Panc1 (cell line): ENCODE data around the gene NSMCE1. TPM values are rescaled to one million over a fixed set of nuclear protein-coding genes. Genes with fewer than 3 reads are reported as not detected.

Source experiments
- ATAC-seq: fragments of 200-7000 bp; cut with Tn5 transposase; 2 replicates; pipeline ENCODE4 v1.9.1; 2020; ENCODE audit warnings: mild to moderate bottlenecking, moderate library complexity
- BruUV-seq: library from RNA; stranded (reverse); fragments of 400-500 nt; replicated peaks from 2 replicates; lab custom pipeline; 2021; lab: Mats Ljungman, UMichigan
- CTCF ChIA-PET: fragments of 300-600 bp; sonication (Branson Sonifier 250); formaldehyde crosslinking; loops from one replicate; lab custom pipeline; 2022; ENCODE audit warnings: antibody characterized with exemption; lab: Charles Lee
- POLR2A ChIA-PET: fragments of 300-600 bp; sonication (Branson Sonifier 250); formaldehyde crosslinking; loops from one replicate; lab custom pipeline; 2022; ENCODE audit warnings: antibody characterized with exemption; lab: Charles Lee
- DNase-seq: peaks from one replicate; pipeline ENCODE4 v3.0.0-alpha.2; 2010; ENCODE audit warnings: low read depth, low spot score
- H3K27ac ChIP-seq: 2 replicates; pipeline ENCODE4 v1.5.1; 2011; ENCODE audit warnings: mild to moderate bottlenecking, low read length, inconsistent platforms
- H3K27me3 ChIP-seq: fragments of 200-500 bp; sonication (Bioruptor generic); 2 replicates; pipeline ENCODE4 v1.6.0; 2014; ENCODE audit warnings: low read length, inconsistent platforms; ENCODE audit not compliant: control insufficient read depth, insufficient read depth
- H3K36me3 ChIP-seq: fragments of 200-500 bp; sonication (Bioruptor generic); 2 replicates; pipeline ENCODE4 v1.5.1; 2014; ENCODE audit warnings: inconsistent platforms, mild to moderate bottlenecking, low read length, moderate library complexity; ENCODE audit not compliant: control insufficient read depth, insufficient read depth
- H3K4me1 ChIP-seq: 2 replicates; pipeline ENCODE4 v1.5.1; 2011; ENCODE audit warnings: inconsistent platforms, mild to moderate bottlenecking, low read length, moderate library complexity; ENCODE audit not compliant: control insufficient read depth, insufficient read depth
- H3K4me3 ChIP-seq, 2 experiments: 2 replicates each; pipeline ENCODE4 v1.5.1; 2011 to 2012; ENCODE audit warnings: low read depth in 2 of 2, low read length in 2 of 2, mild to moderate bottlenecking in 2 of 2, inconsistent platforms in 1 of 2, moderate library complexity in 1 of 2
- H3K9me3 ChIP-seq: fragments of 200-500 bp; sonication (Bioruptor generic); 2 replicates; pipeline ENCODE4 v1.5.1; 2014; ENCODE audit warnings: low read depth, mild to moderate bottlenecking, inconsistent platforms, low read length, moderate library complexity; ENCODE audit not compliant: control insufficient read depth, insufficient read depth
- CTCF ChIP-seq: fragments of 450-650 bp; IDR thresholded peaks from 2 replicates; pipeline ENCODE4 v1.5.1; 2017; ENCODE audit warnings: mild to moderate bottlenecking
- POLR2AphosphoS5 ChIP-seq: IDR thresholded peaks from 2 replicates; pipeline ENCODE4 v1.6.1; 2012; ENCODE audit warnings: mild to moderate bottlenecking, low read depth, low read length, moderate library complexity
- REST ChIP-seq, 2 experiments: IDR thresholded peaks; 2 replicates each; pipeline ENCODE4 v1.6.1; 2011 to 2012; ENCODE audit warnings: low read depth in 2 of 2, control low read depth in 1 of 2, low read length in 1 of 2, mild to moderate bottlenecking in 1 of 2, moderate library complexity in 1 of 2; ENCODE audit not compliant: insufficient read depth in 1 of 2
- SIN3A ChIP-seq: IDR thresholded peaks from 2 replicates; pipeline ENCODE4 v1.6.1; 2012; ENCODE audit warnings: low read depth, mild to moderate bottlenecking, low read length, moderate library complexity, borderline replicate concordance; ENCODE audit not compliant: insufficient read depth
- TCF7L2 ChIP-seq: IDR thresholded peaks from 2 replicates; pipeline ENCODE4 v1.6.1; 2011; ENCODE audit warnings: mild to moderate bottlenecking, low read depth, low read length, inconsistent platforms
- in situ Hi-C: cut with HindIII; loops from 2 replicates; pipeline ENCODE4 v1.10.0; 2016; ENCODE audit warnings: low sequenced_read_pairs, low pct_unique_long_range_greater_than_20kb
- intact Hi-C: fragments of 100-400 bp; cut with micrococcal nuclease; formaldehyde crosslinking; loops from one replicate; pipeline ENCODE4 v1.10.0; 2022; ENCODE audit not compliant: unreplicated experiment
- total RNA-seq: library from RNA; stranded (reverse); gene quantifications from one replicate; pipeline ENCODE4 v1.2.1, GENCODE V29; 2021; ENCODE audit not compliant: unreplicated experiment

Gene NSMCE1
- total RNA-seq, 1 experiment from 2014 or later: 48.2 TPM

DNA sequence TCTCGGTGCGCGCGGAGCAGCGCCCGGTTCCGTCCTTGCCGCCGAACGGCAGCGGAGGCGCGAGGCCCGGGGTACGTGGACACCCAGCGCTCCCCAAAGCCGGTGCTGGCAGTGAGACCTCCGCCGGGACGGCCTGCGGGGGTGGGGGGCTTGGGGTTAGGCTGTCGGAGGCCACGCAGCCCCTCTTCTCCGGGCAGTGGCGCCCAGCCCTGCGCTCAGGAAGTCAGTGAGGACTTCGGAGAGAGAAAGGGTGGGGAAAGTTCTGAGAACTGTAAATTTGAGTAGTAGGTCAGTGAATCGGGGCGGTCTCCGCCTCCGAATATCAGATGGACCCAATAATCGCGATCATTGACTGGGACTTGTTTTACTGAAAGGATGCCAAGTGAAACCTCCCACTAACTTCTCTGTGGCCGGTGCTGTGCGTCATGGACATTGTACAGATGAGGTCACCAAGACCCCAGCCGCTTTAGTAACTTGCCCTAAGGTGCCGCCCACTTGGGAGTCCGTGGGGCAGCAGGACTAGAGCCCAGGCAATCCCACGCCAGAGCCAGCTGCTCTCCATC lies 45.7 kb upstream of the NSMCE1 start:
- Histone ChIP-seq H3K36me3 (no peaks in the 10 kb centered on the region; the same call in 1 of the 2 replicates), H3K4me3 (peak overlapping the region; percentile 78 to 88), H3K4me1 (peaks cover 14% of the 10 kb centered on the region), H3K27me3 (no peaks in the 10 kb centered on the region), H3K9me3 (no peaks in the 10 kb centered on the region), H3K27ac (peak overlapping the region; percentile 74)
- CTCF ChIA-PET: no interaction called here
- in situ Hi-C loops (no loop called here), intact Hi-C loops (no loop called here)
- DNase-seq (no peak), ATAC-seq (peak; percentile 15)
- BruUV-seq: no TSS peak
- no peak for TF ChIP-seq TCF7L2
- no peak for TF ChIP-seq SIN3A
- TF ChIP-seq REST (IDR thresholded peaks at IDR 0.05; ENCODE audit: insufficient read depth in 1 of 2, low read depth in 2 of 2, low read length in 1 of 2): no peak
- POLR2A ChIA-PET: no interaction called here

- in situ Hi-C loops: no loop called here
- Histone ChIP-seq H3K9me3 (no peaks in the 10 kb centered on the region), H3K36me3 (no peaks in the 10 kb centered on the region; the same call in 1 of the 2 replicates), H3K27me3 (no peaks in the 10 kb centered on the region), H3K4me3 (peak within 1 kb of the TSS; percentile 78 to 88), H3K27ac (peak within 1 kb of the TSS; percentile 74), H3K4me1 (peaks cover 14% of the 10 kb centered on the region)
- no TSS peak for BruUV-seq
- DNase-seq (no peak), ATAC-seq (peak; percentile 83)
- ChIA-PET CTCF (no interaction called here), POLR2A (no interaction called here)
- intact Hi-C loops: no loop called here
- TF ChIP-seq REST (IDR thresholded peaks at IDR 0.05; ENCODE audit: insufficient read depth in 1 of 2, low read depth in 2 of 2, low read length in 1 of 2) (no peak), CTCF (no peak), SIN3A (0 out of 2 replicates have a peak, but pooled peaks have one; percentile 31), POLR2AphosphoS5 (no peak), TCF7L2 (0 out of 2 replicates have a peak, but pooled peaks have one; percentile 20)
These were observed 45.0 kb upstream of the NSMCE1 start, which contains the start of gene IL4R for GRCh38 chr16:27313422-27314160. IL4R (plus strand) TSS chr16:27313974; CDS start chr16:27340204, 26,230 bp downstream.
